Measurements from ENCODE around the gene HAND2.

DNA sequence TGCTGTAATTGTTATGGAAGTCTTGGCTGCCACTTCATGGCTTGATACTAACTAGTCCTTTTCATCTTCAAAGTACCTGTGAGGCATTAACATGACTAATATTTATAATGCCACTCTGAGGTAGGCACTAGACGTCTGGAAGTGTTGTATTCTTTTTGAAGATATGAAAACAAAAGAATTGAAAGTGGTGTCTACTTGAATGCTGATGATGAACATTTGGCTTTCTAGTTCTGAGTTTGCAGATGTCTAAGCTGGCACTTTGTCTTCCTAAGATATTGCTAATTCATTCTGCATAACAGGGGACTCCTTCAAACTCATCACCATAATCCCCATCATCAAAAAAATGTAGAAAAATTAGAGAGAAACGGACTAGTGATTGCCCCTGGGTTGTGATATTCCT is 41.6 kb upstream of the HAND2 start:
- TF ChIP-seq EZH2 (IDR thresholded peaks at IDR 0.05; ENCODE audit: borderline replicate concordance, low read depth, low read length, severe bottlenecking): no peak
- TF ChIP-seq, protein P1, sequence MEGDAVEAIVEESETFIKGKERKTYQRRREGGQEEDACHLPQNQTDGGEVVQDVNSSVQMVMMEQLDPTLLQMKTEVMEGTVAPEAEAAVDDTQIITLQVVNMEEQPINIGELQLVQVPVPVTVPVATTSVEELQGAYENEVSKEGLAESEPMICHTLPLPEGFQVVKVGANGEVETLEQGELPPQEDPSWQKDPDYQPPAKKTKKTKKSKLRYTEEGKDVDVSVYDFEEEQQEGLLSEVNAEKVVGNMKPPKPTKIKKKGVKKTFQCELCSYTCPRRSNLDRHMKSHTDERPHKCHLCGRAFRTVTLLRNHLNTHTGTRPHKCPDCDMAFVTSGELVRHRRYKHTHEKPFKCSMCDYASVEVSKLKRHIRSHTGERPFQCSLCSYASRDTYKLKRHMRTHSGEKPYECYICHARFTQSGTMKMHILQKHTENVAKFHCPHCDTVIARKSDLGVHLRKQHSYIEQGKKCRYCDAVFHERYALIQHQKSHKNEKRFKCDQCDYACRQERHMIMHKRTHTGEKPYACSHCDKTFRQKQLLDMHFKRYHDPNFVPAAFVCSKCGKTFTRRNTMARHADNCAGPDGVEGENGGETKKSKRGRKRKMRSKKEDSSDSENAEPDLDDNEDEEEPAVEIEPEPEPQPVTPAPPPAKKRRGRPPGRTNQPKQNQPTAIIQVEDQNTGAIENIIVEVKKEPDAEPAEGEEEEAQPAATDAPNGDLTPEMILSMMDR (IDR thresholded peaks at IDR 0.05; ENCODE audit: borderline replicate concordance, extremely low read depth, low read length, poor library complexity, severe bottlenecking): no peak

Data from DND-41 (cell line).